Naive thymus-derived CD4-positive, alpha-beta T cell (primary cell): ENCODE data around the gene MYO7A. TPM values are rescaled to one million over a fixed set of nuclear protein-coding genes. Genes with fewer than 3 reads are reported as not detected.

ENCODE experiments used
- ATAC-seq: fragments of 150-1000 bp; cut with Tn5 transposase; 2 replicates; pipeline ENCODE4 v1.10.0; 2021; ENCODE audit warnings: mild to moderate bottlenecking, moderate library complexity
- CTCF ChIA-PET: fragments of 350-600 bp; sonication (Branson Sonifier 250); formaldehyde crosslinking; loops from one replicate; lab custom pipeline; 2021; ENCODE audit warnings: antibody characterized with exemption; lab: Charles Lee
- POLR2A ChIA-PET: fragments of 350-600 bp; sonication (Branson Sonifier 250); formaldehyde crosslinking; loops from one replicate; lab custom pipeline; 2021; ENCODE audit warnings: antibody characterized with exemption, inconsistent platforms; lab: Charles Lee
- DNase-seq, 9 donors: peaks; one replicate each; pipeline versions ENCODE4 v3.0.0 to v3.0.0-alpha.2; 2020 to 2022; ENCODE audit warnings: mixed read lengths in 1 of 9
- H3K27ac ChIP-seq: one replicate; pipeline ENCODE4 v1.7.0; 2013; ENCODE audit warnings: mild to moderate bottlenecking, low read depth, low read length, moderate library complexity
- H3K27me3 ChIP-seq, 2 donors: one replicate each; pipeline ENCODE4 v1.7.0; 2013; ENCODE audit warnings: low read length in 2 of 2, mild to moderate bottlenecking in 2 of 2, moderate library complexity in 2 of 2; ENCODE audit not compliant: control insufficient read depth in 2 of 2, insufficient read depth in 2 of 2
- H3K36me3 ChIP-seq, 3 experiments: 1 replicate in 2 of 3; 2 replicates in 1 of 3; pipeline ENCODE4 v1.7.0; 2013; ENCODE audit warnings: low read length in 3 of 3, mild to moderate bottlenecking in 3 of 3, moderate library complexity in 1 of 3; ENCODE audit not compliant: insufficient read depth in 3 of 3, control insufficient read depth in 2 of 3
- H3K4me1 ChIP-seq, 2 donors: one replicate each; pipeline ENCODE4 v1.7.0; 2013; ENCODE audit warnings: low read length in 2 of 2, mild to moderate bottlenecking in 2 of 2, moderate library complexity in 1 of 2; ENCODE audit not compliant: control insufficient read depth in 2 of 2, insufficient read depth in 2 of 2
- H3K4me3 ChIP-seq: 2 replicates; pipeline ENCODE4 v1.7.0; 2013; ENCODE audit warnings: mild to moderate bottlenecking, low read length
- H3K9me3 ChIP-seq, 3 experiments: 1 replicate in 2 of 3; 2 replicates in 1 of 3; pipeline ENCODE4 v1.7.0; 2013; ENCODE audit warnings: low read length in 3 of 3; ENCODE audit not compliant: control insufficient read depth in 2 of 3
- H3K27ac Mint-ChIP-seq, 9 donors: one replicate each; pipeline ENCODE4 v1.8.0; 2020 to 2022; ENCODE audit warnings: mixed read lengths in 9 of 9, mild to moderate bottlenecking in 8 of 9, moderate library complexity in 5 of 9, inconsistent platforms in 2 of 9
- H3K27me3 Mint-ChIP-seq, 5 donors: one replicate each; pipeline ENCODE4 v1.8.0; 2021 to 2022; ENCODE audit warnings: mixed read lengths in 5 of 5, mild to moderate bottlenecking in 1 of 5
- H3K36me3 Mint-ChIP-seq, 5 donors: one replicate each; pipeline ENCODE4 v1.8.0; 2020 to 2022; ENCODE audit warnings: mixed read lengths in 5 of 5, mild to moderate bottlenecking in 3 of 5, inconsistent platforms in 1 of 5
- H3K4me1 Mint-ChIP-seq, 7 donors: one replicate each; pipeline ENCODE4 v1.8.0; 2020 to 2022; ENCODE audit warnings: mixed read lengths in 7 of 7, mild to moderate bottlenecking in 3 of 7, inconsistent platforms in 1 of 7
- H3K4me3 Mint-ChIP-seq, 10 donors: one replicate each; pipeline ENCODE4 v1.8.0; 2020 to 2022; ENCODE audit warnings: mild to moderate bottlenecking in 10 of 10, mixed read lengths in 10 of 10, moderate library complexity in 6 of 10, inconsistent platforms in 2 of 10
- H3K9me3 Mint-ChIP-seq, 11 donors: one replicate each; pipeline ENCODE4 v1.8.0; 2020 to 2022; ENCODE audit warnings: mixed read lengths in 11 of 11, mild to moderate bottlenecking in 4 of 11, inconsistent platforms in 1 of 11, moderate library complexity in 1 of 11
- intact Hi-C, 2 donors: fragments of 100-400 bp; cut with micrococcal nuclease; formaldehyde crosslinking; loops; one replicate each; pipeline ENCODE4 v1.15.1; 2023
- polyA plus RNA-seq, 2 donors: library from polyadenylated mRNA; unstranded; fragments of 300-500 nt; fragmentation: Illumina TruSeq; gene quantifications; one replicate each; pipeline ENCODE4 v1.2.3, GENCODE V29; 2021
- total RNA-seq, 6 experiments: library from RNA in 5 of 6; stranded (reverse) in 5 of 6; gene quantifications; 1 replicate in 5 of 6; 2 replicates in 1 of 6; pipeline ENCODE4 v1.2.3 and lab custom pipeline; 2021 to 2026

The MYO7A gene
- total and polyA plus RNA-seq, 7 experiments from 2014 or later = 0.07 to 2.5 (median 0.27) TPM; not detected in 2

GRCh38 chr11:77091146-77091940 lies 36.7 kb upstream of the MYO7A start:
- no peak overlapping the region for H3K4me3 ChIP-seq
- Mint-ChIP-seq H3K36me3 (peaks cover 0 to 3% (median 0%) of the 10 kb centered on the region in 5 donors), H3K27ac (peak overlapping the region in 1 of 9 donors; percentile 32), H3K4me1 (peaks cover 0 to 7% (median 4%) of the 10 kb centered on the region in 7 donors), H3K4me3 (no peak overlapping the region), H3K9me3 (no peaks in the 10 kb centered on the region), H3K27me3 (no peaks in the 10 kb centered on the region)
- ATAC-seq (peak; percentile 94), DNase-seq (peak; percentile 59 to 79 (median 74))
- no peaks in the 10 kb centered on the region for H3K36me3 ChIP-seq
- H3K4me1 ChIP-seq = no peaks in the 10 kb centered on the region
- CTCF ChIA-PET = interaction anchor here (0.6 to 3.7 kb wide), 16 partner anchors 10 to 458 kb away, joined by 3 to 58 read pairs (median 6); partner anchors contain the start of gene MYO7A
- no peak overlapping the region for H3K27ac ChIP-seq
- POLR2A ChIA-PET = interaction anchor here (1.7 kb wide), 2 partner anchors 9 to 44 kb away, joined by 8 read pairs; no protein-coding TSS in a partner anchor
- no peaks in the 10 kb centered on the region for H3K27me3 ChIP-seq
- intact Hi-C loops = loop anchor here (1.0 to 2.0 kb wide), 7 partner anchors 25 to 359 kb away; partner anchors contain the start of gene CAPN5 (in 2 of the 2)
- H3K9me3 ChIP-seq = no peaks in the 10 kb centered on the region

GRCh38 chr11:77092382-77092781 lies 35.7 kb upstream of the MYO7A start:
- ChIA-PET CTCF (interaction anchor here (0.7 to 3.7 kb wide), 8 partner anchors 11 to 300 kb away, joined by 3 to 58 read pairs (median 27); partner anchors contain the start of gene MYO7A), POLR2A (interaction anchor here (0.7 kb wide), 1 partner anchor 168 kb away, joined by 3 read pairs; no protein-coding TSS in a partner anchor)
- intact Hi-C loops = no loop called here
- H3K27ac Mint-ChIP-seq = no peak overlapping the region
- H3K4me3 Mint-ChIP-seq = no peak overlapping the region
- ATAC-seq (no peak), DNase-seq (no peak)
- H3K4me3 ChIP-seq = no peak overlapping the region
- H3K4me1 Mint-ChIP-seq = peaks cover 0 to 7% (median 4%) of the 10 kb centered on the region in 7 donors
- no peaks in the 10 kb centered on the region for H3K27me3 ChIP-seq
- H3K36me3 ChIP-seq = no peaks in the 10 kb centered on the region
- no peaks in the 10 kb centered on the region for H3K27me3 Mint-ChIP-seq
- H3K36me3 Mint-ChIP-seq = peaks cover 0 to 3% (median 0%) of the 10 kb centered on the region in 5 donors
- H3K9me3 Mint-ChIP-seq = no peaks in the 10 kb centered on the region
- H3K27ac ChIP-seq = no peak overlapping the region
- H3K4me1 ChIP-seq = no peaks in the 10 kb centered on the region
- no peaks in the 10 kb centered on the region for H3K9me3 ChIP-seq

GRCh38 chr11:77093056-77093891 lies 34.8 kb upstream of the MYO7A start:
- ChIA-PET POLR2A (interaction anchor here (0.7 kb wide), 1 partner anchor 168 kb away, joined by 3 read pairs; no protein-coding TSS in a partner anchor), CTCF (interaction anchor here (1.0 to 3.7 kb wide), 3 partner anchors 12 to 48 kb away, joined by 3 to 58 read pairs (median 36); no protein-coding TSS in a partner anchor)
- Histone ChIP-seq H3K27me3 (no peaks in the 10 kb centered on the region), H3K9me3 (no peaks in the 10 kb centered on the region), H3K4me3 (no peak overlapping the region), H3K36me3 (no peaks in the 10 kb centered on the region), H3K27ac (no peak overlapping the region), H3K4me1 (no peaks in the 10 kb centered on the region)
- intact Hi-C loops = no loop called here
- H3K27me3 Mint-ChIP-seq = no peaks in the 10 kb centered on the region
- H3K9me3 Mint-ChIP-seq = no peaks in the 10 kb centered on the region
- peaks cover 0 to 3% (median 0%) of the 10 kb centered on the region in 5 donors for H3K36me3 Mint-ChIP-seq
- no peak for DNase-seq
- no peak for ATAC-seq
- H3K4me1 Mint-ChIP-seq = peaks cover 0 to 7% (median 4%) of the 10 kb centered on the region in 7 donors
- H3K4me3 Mint-ChIP-seq = no peak overlapping the region
- no peak overlapping the region for H3K27ac Mint-ChIP-seq

GRCh38 chr11:77093987-77094840 lies 33.8 kb upstream of the MYO7A start:
- H3K4me3 Mint-ChIP-seq = no peak overlapping the region
- CTCF ChIA-PET = interaction anchor here (1.0 to 2.2 kb wide), 2 partner anchors 47 to 49 kb away, joined by 3 to 6 read pairs; no protein-coding TSS in a partner anchor
- H3K9me3 Mint-ChIP-seq = no peaks in the 10 kb centered on the region
- H3K27me3 Mint-ChIP-seq = no peaks in the 10 kb centered on the region
- H3K27ac ChIP-seq = no peak overlapping the region
- POLR2A ChIA-PET = no interaction called here
- no peaks in the 10 kb centered on the region for H3K36me3 ChIP-seq
- H3K4me1 Mint-ChIP-seq = peaks cover 0 to 7% (median 4%) of the 10 kb centered on the region in 7 donors
- peaks cover 0 to 3% (median 0%) of the 10 kb centered on the region in 5 donors for H3K36me3 Mint-ChIP-seq
- H3K27me3 ChIP-seq = no peaks in the 10 kb centered on the region
- H3K9me3 ChIP-seq = no peaks in the 10 kb centered on the region
- H3K4me1 ChIP-seq = no peaks in the 10 kb centered on the region
- H3K27ac Mint-ChIP-seq = no peak overlapping the region
- H3K4me3 ChIP-seq = no peak overlapping the region
- ATAC-seq (no peak), DNase-seq (no peak)
- intact Hi-C loops = no loop called here

- CTCF ChIA-PET = interaction anchor here (1.0 to 2.2 kb wide), 2 partner anchors 31 to 47 kb away, joined by 3 to 6 read pairs; no protein-coding TSS in a partner anchor
- intact Hi-C loops = no loop called here
Observed at GRCh38 chr11:77094841-77095365, 33.1 kb upstream of the MYO7A start.

More at GRCh38 chr11:77094841-77095365, 33.1 kb upstream of the MYO7A start:
- no peak for ATAC-seq
- Histone ChIP-seq H3K4me1 (no peaks in the 10 kb centered on the region), H3K27me3 (no peaks in the 10 kb centered on the region), H3K4me3 (no peak overlapping the region), H3K9me3 (no peaks in the 10 kb centered on the region), H3K27ac (no peak overlapping the region), H3K36me3 (no peaks in the 10 kb centered on the region)
- H3K27me3 Mint-ChIP-seq = no peaks in the 10 kb centered on the region
- peaks cover 0 to 3% (median 0%) of the 10 kb centered on the region in 5 donors for H3K36me3 Mint-ChIP-seq
- H3K9me3 Mint-ChIP-seq = no peaks in the 10 kb centered on the region
- POLR2A ChIA-PET = no interaction called here
- no peak overlapping the region for H3K4me3 Mint-ChIP-seq
- no peak for DNase-seq
- H3K4me1 Mint-ChIP-seq = peaks cover 0 to 7% (median 4%) of the 10 kb centered on the region in 7 donors
- no peak overlapping the region for H3K27ac Mint-ChIP-seq
